AG04449 (cell line): ENCODE measurements around the gene PDE4B.

ENCODE experiments used
- CTCF ChIA-PET: fragments of 350-600 bp; formaldehyde crosslinking; extraction: SDS; loops from one replicate; lab custom pipeline; 2021; ENCODE audit warnings: antibody characterized with exemption; lab: Yijun Ruan, JAX
- POLR2A ChIA-PET: fragments of 400-600, 350-600 bp; formaldehyde crosslinking; extraction: SDS; loops from one replicate; lab custom pipeline; 2020; ENCODE audit warnings: antibody characterized with exemption, inconsistent platforms; lab: Yijun Ruan, JAX
- DNase-seq: peaks from one replicate; pipeline ENCODE4 v3.0.0-alpha.2; 2010; ENCODE audit warnings: low read depth, low spot score
- H3K4me3 ChIP-seq: 2 replicates; pipeline ENCODE4 v1.5.1; 2011; ENCODE audit warnings: low read depth, mild to moderate bottlenecking, control low read depth, low read length
- CTCF ChIP-seq: IDR thresholded peaks from one replicate; pipeline ENCODE4 v1.5.1; 2011; ENCODE audit warnings: mild to moderate bottlenecking, moderate library complexity, low read length, control low read depth, inconsistent platforms; ENCODE audit not compliant: insufficient read depth; ENCODE audit errors: missing control alignments

The PDE4B gene

DNA sequence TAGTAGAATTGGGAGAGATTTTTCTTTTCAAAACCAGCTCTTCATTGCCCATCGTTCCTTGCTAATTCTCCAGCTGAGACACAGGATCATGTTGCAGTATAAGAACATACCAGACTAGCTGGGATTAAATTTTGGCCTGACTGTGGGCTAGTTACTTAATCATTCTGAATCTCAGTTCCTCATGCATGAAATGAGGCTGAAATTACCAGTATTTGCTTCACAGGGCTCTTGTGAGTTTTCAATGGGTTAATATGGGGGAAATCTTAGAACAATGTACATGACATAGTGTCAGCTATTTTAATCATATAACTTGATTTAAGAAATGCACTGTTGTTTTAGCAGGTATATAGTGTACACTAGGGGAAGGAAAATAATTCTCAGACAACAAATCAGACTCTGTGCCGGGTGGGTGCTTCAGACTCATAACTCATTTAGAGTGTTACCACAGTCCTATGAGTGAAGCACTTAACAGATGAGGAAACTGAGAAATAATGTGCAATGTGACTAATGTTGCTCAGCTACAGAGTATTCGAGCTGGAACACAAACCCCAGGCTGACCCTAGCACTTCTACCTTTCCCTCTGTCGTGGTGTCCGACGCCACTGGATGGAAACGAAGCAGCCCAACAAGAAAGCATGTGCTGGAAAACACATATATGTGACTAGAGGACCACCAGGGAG is 603.7 kb downstream of the PDE4B start:
- CTCF ChIA-PET = interaction anchor here (1.4 kb wide), 1 partner anchor 38 kb away, joined by 3 read pairs; no protein-coding TSS in a partner anchor
- no peak for TF ChIP-seq CTCF
- POLR2A ChIA-PET = no interaction called here
- DNase-seq = no peak
- H3K4me3 ChIP-seq = no peak overlapping the region

DNA sequence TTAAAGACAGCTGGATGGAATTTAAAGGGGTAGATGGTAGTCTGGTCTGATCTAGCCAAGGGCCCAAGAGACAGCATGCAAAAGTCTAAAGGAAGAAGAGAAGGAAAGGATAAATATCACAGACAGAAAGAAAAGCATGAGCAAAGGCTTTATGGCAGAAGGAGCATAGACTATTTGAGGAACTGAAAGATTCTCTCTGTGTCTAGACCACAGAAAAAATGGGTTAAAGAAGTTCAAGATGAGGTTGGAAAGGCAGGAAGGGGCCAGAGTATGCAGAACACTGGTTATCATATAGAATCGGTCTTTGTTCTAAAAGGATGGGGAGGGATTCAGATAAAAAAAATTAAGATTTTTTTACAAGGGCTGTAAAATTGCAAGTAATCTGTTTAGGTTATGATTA is 604.5 kb downstream of the PDE4B start:
- DNase-seq = no peak
- H3K4me3 ChIP-seq = no peak overlapping the region
- POLR2A ChIA-PET = no interaction called here
- CTCF ChIA-PET = no interaction called here
- no peak for TF ChIP-seq CTCF

- no peak for TF ChIP-seq CTCF
- ChIA-PET CTCF (no interaction called here), POLR2A (no interaction called here)
- no peak for DNase-seq
- H3K4me3 ChIP-seq = no peak overlapping the region
Observed at GRCh38 chr1:66399888-66400529, 607.3 kb downstream of the PDE4B start.

- ChIA-PET POLR2A (no interaction called here), CTCF (no interaction called here)
- no peak for TF ChIP-seq CTCF
- no peak for DNase-seq
- H3K4me3 ChIP-seq = no peak overlapping the region
Observed at GRCh38 chr1:66400660-66401059, 608.0 kb downstream of the PDE4B start.

DNA sequence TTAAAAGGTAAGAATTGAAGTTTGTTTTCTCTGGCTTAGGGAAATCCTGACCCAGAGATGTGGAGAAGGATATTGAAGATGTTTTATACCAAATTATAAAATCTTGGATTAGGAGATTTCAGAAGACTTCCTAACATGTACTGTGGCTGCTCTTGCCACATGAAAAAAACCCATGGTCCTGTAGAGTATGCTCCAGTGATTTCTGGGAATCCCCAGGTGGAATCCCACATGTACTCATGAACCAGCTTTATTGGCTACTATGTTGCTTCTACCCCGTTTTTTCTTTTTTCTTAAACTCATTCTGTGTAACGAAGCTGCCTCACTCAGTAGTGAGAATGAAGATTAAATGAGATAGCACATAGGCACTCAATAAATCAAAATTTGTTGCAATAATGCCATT is 608.5 kb downstream of the PDE4B start:
- DNase-seq = no peak
- POLR2A ChIA-PET = no interaction called here
- H3K4me3 ChIP-seq = no peak overlapping the region
- TF ChIP-seq CTCF = no peak
- CTCF ChIA-PET = no interaction called here

- DNase-seq = no peak
- H3K4me3 ChIP-seq = no peak overlapping the region
- POLR2A ChIA-PET = no interaction called here
- CTCF ChIA-PET = interaction anchor here (1.1 to 1.9 kb wide), 2 partner anchors 8 to 33 kb away, joined by 3 to 4 read pairs; no protein-coding TSS in a partner anchor
- TF ChIP-seq CTCF = no peak
Observed at GRCh38 chr1:66402194-66402593, 609.5 kb downstream of the PDE4B start.
